ENCODE results near the gene ST7.

Gene ST7

DNA sequence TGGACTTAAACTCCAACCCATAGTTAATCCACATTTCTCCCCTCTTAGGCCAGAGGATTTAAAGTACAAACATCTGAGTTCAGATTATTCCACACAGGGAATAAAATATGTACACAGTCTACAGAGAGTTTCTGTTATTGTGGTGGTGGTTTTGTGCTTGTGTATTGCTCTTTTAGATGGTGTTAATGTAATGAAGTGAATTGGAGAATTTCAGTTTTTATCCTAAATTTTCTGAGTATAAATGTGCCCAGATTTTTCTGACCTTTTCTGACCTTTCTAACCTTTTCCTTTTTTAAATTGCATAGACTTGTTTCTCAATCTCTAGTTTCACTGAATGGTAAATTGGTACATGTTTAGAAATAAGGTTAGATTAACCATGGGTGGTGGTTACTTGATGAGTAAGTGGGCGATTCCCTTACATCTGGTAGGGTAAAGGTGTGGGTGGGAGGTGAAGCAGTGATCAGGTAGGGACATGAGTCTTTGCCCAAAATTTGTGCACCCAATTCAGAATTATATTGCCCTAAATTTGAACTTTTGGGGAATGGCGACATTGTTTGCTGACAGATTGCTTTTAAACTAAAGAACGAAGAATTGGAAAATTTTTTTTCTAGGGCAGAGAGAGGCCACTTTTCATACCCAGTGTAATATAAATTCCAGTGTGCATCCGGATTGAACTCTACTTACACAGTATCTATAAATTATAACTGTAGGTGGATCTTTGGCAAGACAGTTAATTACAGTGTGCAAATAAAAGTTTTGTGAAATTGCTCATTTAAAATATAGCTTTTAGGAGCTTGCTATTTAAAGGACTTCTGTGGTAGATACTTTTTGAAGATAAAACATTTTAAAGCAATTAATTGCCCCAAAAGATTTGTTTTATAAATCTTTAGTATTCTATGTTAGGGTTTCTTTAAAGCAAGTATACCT, 62.2 kb downstream of the ST7 start:
- ChIA-PET CTCF (no interaction called here), POLR2A (no interaction called here)
- no peak overlapping the region for H3K4me3 ChIP-seq (ENCODE audit: low read depth, low read length)
- DNase-seq (ENCODE audit: low read depth, low spot score): no peak
- TF ChIP-seq, protein P1, sequence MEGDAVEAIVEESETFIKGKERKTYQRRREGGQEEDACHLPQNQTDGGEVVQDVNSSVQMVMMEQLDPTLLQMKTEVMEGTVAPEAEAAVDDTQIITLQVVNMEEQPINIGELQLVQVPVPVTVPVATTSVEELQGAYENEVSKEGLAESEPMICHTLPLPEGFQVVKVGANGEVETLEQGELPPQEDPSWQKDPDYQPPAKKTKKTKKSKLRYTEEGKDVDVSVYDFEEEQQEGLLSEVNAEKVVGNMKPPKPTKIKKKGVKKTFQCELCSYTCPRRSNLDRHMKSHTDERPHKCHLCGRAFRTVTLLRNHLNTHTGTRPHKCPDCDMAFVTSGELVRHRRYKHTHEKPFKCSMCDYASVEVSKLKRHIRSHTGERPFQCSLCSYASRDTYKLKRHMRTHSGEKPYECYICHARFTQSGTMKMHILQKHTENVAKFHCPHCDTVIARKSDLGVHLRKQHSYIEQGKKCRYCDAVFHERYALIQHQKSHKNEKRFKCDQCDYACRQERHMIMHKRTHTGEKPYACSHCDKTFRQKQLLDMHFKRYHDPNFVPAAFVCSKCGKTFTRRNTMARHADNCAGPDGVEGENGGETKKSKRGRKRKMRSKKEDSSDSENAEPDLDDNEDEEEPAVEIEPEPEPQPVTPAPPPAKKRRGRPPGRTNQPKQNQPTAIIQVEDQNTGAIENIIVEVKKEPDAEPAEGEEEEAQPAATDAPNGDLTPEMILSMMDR (IDR thresholded peaks at IDR 0.05; ENCODE audit: insufficient read depth, low read length, missing control alignments): no peak

DNA sequence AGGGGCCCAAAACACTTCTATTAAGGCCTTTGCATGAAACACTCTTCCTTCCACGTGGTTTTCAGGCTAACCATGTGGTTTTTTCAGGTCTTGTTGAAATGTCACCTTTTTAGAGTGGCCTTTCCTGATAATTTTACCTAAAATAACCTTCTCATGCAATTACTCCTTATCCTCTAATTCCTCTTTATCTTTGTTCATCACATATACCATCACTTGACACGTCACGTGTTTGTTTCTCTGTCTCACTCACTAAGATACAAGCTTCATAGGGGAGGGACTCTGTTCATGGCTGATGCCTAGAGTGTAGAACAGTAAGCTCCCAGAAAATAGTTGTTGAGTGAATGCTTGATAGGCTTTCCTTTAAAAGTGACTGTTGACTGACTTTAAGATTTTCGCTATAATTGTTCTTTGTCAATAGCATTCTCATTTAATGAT, 63.7 kb downstream of the ST7 start:
- no peak overlapping the region for H3K4me3 ChIP-seq (ENCODE audit: low read depth, low read length)
- ChIA-PET POLR2A (no interaction called here), CTCF (interaction anchor here (1.9 kb wide), 1 partner anchor 32 kb away, joined by 6 read pairs; no protein-coding TSS in a partner anchor)
- no peak for DNase-seq (ENCODE audit: low read depth, low spot score)
- TF ChIP-seq, protein P1 (IDR thresholded peaks at IDR 0.05; ENCODE audit: insufficient read depth, low read length, missing control alignments): no peak

DNA sequence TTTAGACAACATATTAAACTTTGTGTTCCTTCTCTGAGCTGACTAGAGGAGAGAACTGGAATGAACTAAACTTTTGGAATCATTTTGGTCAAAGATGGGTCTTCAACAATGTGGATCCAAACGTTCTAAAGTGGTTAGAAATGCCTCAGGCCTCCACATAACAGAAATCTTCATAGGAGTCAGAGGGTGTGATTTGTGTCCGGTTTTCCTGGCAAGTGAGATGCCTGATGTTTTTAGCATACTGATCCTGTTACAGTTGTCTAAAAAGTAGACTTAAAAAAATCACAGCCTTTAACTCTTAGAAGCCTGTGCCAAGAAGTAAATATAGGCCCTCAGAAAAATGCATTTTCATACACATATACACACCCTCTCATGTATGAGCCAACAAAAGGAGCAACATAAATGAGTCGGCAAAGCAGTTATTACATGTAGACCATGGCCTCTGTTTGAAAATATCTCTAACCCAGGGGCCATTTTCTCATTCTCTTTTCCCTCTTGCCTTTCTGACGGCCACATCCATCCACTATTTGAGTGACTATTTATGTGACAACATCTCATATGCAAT, 64.5 kb downstream of the ST7 start:
- no peak for DNase-seq (ENCODE audit: low read depth, low spot score)
- POLR2A ChIA-PET: no interaction called here
- CTCF ChIA-PET: interaction anchor here (1.9 kb wide), 1 partner anchor 32 kb away, joined by 6 read pairs; no protein-coding TSS in a partner anchor
- TF ChIP-seq, protein P1 (IDR thresholded peaks at IDR 0.05; ENCODE audit: insufficient read depth, low read length, missing control alignments): no peak
- no peak overlapping the region for H3K4me3 ChIP-seq (ENCODE audit: low read depth, low read length)

DNA sequence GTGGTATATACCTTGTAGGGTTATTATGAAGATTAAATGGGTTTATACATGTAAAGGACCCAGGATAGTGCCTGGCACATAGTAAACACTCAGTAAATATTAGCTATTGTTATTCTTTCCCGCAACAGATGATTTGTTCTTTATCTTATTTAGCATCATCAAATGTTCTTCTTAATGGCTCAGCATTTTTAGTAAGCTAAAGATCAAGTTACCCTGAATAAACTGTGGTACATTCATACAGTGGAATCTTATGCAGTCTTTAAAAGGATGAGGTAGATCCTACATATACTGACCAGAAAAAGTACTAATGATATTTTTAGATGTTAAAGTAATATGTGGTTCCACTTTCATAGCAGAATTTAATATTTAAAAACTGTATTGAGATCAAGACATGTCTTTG, 65.4 kb downstream of the ST7 start:
- TF ChIP-seq, protein P1 (IDR thresholded peaks at IDR 0.05; ENCODE audit: insufficient read depth, low read length, missing control alignments): no peak
- ChIA-PET CTCF (interaction anchor here (1.5 to 2.1 kb wide), 3 partner anchors 8 to 34 kb away, joined by 3 to 6 read pairs (median 4); no protein-coding TSS in a partner anchor), POLR2A (no interaction called here)

DNA sequence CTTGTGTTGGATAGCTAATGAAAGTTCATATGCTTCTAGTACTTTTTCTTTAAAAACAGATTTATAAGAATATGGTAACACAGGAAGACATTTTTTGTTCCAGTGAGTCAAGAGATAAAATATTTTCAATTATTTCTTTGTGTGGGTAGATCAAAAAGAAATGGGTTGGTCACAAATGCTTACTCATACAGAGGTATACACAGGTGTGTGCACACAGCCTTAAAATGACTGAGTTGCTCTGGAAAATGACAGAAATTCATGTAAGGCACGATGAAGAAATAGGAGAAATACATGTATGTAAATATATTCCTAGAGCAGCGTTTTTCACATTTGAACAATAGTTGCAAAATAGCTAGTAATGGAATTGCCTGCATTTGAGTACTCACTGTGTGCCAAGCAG, 66.0 kb downstream of the ST7 start:
- no peak overlapping the region for H3K4me3 ChIP-seq (ENCODE audit: low read depth, low read length)
- DNase-seq (ENCODE audit: low read depth, low spot score): no peak
- POLR2A ChIA-PET: no interaction called here
- TF ChIP-seq, protein P1 (IDR thresholded peaks at IDR 0.05; ENCODE audit: insufficient read depth, low read length, missing control alignments): no peak
- CTCF ChIA-PET: interaction anchor here (1.5 to 2.1 kb wide), 3 partner anchors 9 to 35 kb away, joined by 3 to 6 read pairs (median 4); no protein-coding TSS in a partner anchor

More for the DNA sequence above, 65.4 kb downstream of the ST7 start:
- DNase-seq (ENCODE audit: low read depth, low spot score): no peak
- H3K4me3 ChIP-seq (ENCODE audit: low read depth, low read length): no peak overlapping the region
